Hepatocyte (in vitro differentiated cells): ENCODE results near the gene TBC1D4.

Experiments
- CTCF ChIP-seq: fragments of 200-600 bp; sonication (generic); IDR thresholded peaks from 2 replicates; pipeline ENCODE4 v1.5.1; 2016; ENCODE audit warnings: antibody characterized with exemption, mild to moderate bottlenecking; ENCODE audit not compliant: poor library complexity
- EZH2 ChIP-seq: fragments of 200-600 bp; sonication (generic); IDR thresholded peaks from 2 replicates; pipeline ENCODE4 v1.6.1; 2016; ENCODE audit warnings: antibody characterized with exemption, mild to moderate bottlenecking, borderline replicate concordance

- TF ChIP-seq CTCF (no peak), EZH2 (no peak)
These were observed 110.8 kb downstream of the TBC1D4 start for GRCh38 chr13:75371203-75371602.
